ENCODE measurements around the gene DDX27. TPM values are rescaled to one million over a fixed set of nuclear protein-coding genes. Genes with fewer than 3 reads are reported as not detected.

DDX27 gene
- total RNA-seq, 1 experiment from 2014 or later = 54.8 TPM

DNA sequence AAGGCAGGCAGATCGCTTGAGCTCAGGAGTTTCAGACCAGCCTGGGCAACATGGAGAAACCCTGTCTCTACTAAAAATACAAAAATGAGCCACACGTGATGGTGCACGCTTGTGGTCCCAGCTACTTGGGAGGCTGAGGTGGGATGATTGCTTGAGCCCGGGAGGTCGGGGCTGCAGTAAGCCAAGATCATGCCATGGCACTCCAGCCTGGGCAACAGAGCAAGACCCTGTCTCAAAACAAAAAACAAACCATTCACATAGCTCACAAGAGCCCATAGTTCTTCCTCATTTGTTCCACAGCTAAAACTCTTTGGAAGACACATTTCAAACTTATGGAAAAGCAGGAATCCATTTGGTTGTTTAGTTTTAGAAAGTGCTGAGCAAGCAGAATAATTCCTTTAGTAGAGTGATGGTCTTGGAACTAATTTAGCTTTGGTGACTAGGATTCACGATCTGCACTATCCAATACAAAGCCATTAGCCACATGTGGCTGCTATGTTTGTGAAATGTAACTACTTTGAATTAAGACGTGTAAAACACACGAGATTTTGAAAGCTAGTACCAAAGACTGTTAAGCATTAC lies 54.6 kb downstream of the DDX27 start:
- TF ChIP-seq GTF2I (CRISPR knock-in tag; conservative IDR thresholded peaks at IDR 0.05) (no peak), USF2 (CRISPR knock-in tag; IDR thresholded peaks at IDR 0.05) (no peak), FOXJ3 (CRISPR knock-in tag; IDR thresholded peaks at IDR 0.05; ENCODE audit: borderline replicate concordance) (no peak), ZNF121 (CRISPR knock-in tag; IDR thresholded peaks at IDR 0.05) (0 out of 2 replicates have a peak, but pooled peaks have one; percentile 31), IRF1 (CRISPR knock-in tag; IDR thresholded peaks at IDR 0.05) (no peak)
- peaks cover 8% of the 10 kb centered on the region for H3K9me3 Mint-ChIP-seq
- ChIA-PET CTCF (no interaction called here), POLR2A (no interaction called here)
- no peak for DNase-seq (ENCODE audit: low spot score)
- H3K4me3 Mint-ChIP-seq = no peak overlapping the region
- no peak for ATAC-seq
- H3K27ac Mint-ChIP-seq = no peak overlapping the region
- H3K27me3 Mint-ChIP-seq (ENCODE audit: low read depth) = no peaks in the 10 kb centered on the region
- H3K36me3 Mint-ChIP-seq = peaks cover 62% of the 10 kb centered on the region
- peaks cover 9% of the 10 kb centered on the region for H3K4me1 Mint-ChIP-seq

DNA sequence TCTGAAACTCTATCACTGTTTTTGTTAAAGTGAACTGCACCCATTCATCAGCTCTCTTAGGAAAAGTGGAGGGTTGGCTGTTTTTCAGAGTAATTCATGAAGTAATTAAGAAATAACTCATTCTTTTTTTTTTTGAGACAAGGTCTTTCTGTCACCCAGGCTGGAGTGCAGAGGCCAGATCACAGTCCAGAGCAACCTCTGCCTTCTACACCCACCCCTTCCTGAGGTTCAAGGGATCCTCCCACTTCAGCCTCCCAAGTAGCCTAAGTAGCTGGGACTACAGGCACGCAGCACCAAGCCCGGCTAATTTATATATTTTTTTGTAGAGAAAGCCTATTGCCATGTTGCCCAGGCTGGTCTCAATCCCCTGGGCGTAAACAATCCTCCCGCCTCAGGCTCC lies 56.0 kb downstream of the DDX27 start:
- Mint-ChIP-seq H3K36me3 (peaks cover 62% of the 10 kb centered on the region), H3K27ac (no peak overlapping the region), H3K4me1 (peaks cover 13% of the 10 kb centered on the region), H3K27me3 (ENCODE audit: low read depth) (no peaks in the 10 kb centered on the region; the same call in 1 of the 2 replicates), H3K4me3 (no peak overlapping the region), H3K9me3 (peaks cover 3% of the 10 kb centered on the region)
- CTCF ChIA-PET = no interaction called here
- POLR2A ChIA-PET = no interaction called here
- TF ChIP-seq ZNF121 (CRISPR knock-in tag; IDR thresholded peaks at IDR 0.05) (no peak), ELF4 (CRISPR knock-in tag; IDR thresholded peaks at IDR 0.05; ENCODE audit: low read depth) (no peak), TEAD1 (CRISPR knock-in tag; IDR thresholded peaks at IDR 0.05) (no peak), NFYB (CRISPR knock-in tag; conservative IDR thresholded peaks at IDR 0.05; ENCODE audit: low read depth) (no peak), OVOL2 (CRISPR knock-in tag; IDR thresholded peaks at IDR 0.05; ENCODE audit: borderline replicate concordance) (no peak), SMAD4 (CRISPR knock-in tag; IDR thresholded peaks at IDR 0.05) (no peak), MYBL2 (CRISPR knock-in tag; IDR thresholded peaks at IDR 0.05) (no peak), TCF7 (CRISPR knock-in tag; IDR thresholded peaks at IDR 0.05; ENCODE audit: low read depth) (no peak), ZNF232 (CRISPR knock-in tag; IDR thresholded peaks at IDR 0.05) (no peak), EMX1 (CRISPR knock-in tag; IDR thresholded peaks at IDR 0.05) (no peak), CTCF (IDR thresholded peaks at IDR 0.05) (no peak)
- TF ChIP-seq, protein P1, sequence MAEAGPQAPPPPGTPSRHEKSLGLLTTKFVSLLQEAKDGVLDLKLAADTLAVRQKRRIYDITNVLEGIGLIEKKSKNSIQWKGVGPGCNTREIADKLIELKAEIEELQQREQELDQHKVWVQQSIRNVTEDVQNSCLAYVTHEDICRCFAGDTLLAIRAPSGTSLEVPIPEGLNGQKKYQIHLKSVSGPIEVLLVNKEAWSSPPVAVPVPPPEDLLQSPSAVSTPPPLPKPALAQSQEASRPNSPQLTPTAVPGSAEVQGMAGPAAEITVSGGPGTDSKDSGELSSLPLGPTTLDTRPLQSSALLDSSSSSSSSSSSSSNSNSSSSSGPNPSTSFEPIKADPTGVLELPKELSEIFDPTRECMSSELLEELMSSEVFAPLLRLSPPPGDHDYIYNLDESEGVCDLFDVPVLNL (CRISPR knock-in tag; IDR thresholded peaks at IDR 0.05; ENCODE audit: borderline replicate concordance, low read depth) = no peak
- TF ChIP-seq, protein P2, sequence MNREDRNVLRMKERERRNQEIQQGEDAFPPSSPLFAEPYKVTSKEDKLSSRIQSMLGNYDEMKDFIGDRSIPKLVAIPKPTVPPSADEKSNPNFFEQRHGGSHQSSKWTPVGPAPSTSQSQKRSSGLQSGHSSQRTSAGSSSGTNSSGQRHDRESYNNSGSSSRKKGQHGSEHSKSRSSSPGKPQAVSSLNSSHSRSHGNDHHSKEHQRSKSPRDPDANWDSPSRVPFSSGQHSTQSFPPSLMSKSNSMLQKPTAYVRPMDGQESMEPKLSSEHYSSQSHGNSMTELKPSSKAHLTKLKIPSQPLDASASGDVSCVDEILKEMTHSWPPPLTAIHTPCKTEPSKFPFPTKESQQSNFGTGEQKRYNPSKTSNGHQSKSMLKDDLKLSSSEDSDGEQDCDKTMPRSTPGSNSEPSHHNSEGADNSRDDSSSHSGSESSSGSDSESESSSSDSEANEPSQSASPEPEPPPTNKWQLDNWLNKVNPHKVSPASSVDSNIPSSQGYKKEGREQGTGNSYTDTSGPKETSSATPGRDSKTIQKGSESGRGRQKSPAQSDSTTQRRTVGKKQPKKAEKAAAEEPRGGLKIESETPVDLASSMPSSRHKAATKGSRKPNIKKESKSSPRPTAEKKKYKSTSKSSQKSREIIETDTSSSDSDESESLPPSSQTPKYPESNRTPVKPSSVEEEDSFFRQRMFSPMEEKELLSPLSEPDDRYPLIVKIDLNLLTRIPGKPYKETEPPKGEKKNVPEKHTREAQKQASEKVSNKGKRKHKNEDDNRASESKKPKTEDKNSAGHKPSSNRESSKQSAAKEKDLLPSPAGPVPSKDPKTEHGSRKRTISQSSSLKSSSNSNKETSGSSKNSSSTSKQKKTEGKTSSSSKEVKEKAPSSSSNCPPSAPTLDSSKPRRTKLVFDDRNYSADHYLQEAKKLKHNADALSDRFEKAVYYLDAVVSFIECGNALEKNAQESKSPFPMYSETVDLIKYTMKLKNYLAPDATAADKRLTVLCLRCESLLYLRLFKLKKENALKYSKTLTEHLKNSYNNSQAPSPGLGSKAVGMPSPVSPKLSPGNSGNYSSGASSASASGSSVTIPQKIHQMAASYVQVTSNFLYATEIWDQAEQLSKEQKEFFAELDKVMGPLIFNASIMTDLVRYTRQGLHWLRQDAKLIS (CRISPR knock-in tag; IDR thresholded peaks at IDR 0.05; ENCODE audit: borderline replicate concordance) = no peak
- TF ChIP-seq, protein P3, sequence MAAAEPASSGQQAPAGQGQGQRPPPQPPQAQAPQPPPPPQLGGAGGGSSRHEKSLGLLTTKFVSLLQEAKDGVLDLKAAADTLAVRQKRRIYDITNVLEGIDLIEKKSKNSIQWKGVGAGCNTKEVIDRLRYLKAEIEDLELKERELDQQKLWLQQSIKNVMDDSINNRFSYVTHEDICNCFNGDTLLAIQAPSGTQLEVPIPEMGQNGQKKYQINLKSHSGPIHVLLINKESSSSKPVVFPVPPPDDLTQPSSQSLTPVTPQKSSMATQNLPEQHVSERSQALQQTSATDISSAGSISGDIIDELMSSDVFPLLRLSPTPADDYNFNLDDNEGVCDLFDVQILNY (CRISPR knock-in tag; IDR thresholded peaks at IDR 0.05) = no peak
- TF ChIP-seq, protein P4, sequence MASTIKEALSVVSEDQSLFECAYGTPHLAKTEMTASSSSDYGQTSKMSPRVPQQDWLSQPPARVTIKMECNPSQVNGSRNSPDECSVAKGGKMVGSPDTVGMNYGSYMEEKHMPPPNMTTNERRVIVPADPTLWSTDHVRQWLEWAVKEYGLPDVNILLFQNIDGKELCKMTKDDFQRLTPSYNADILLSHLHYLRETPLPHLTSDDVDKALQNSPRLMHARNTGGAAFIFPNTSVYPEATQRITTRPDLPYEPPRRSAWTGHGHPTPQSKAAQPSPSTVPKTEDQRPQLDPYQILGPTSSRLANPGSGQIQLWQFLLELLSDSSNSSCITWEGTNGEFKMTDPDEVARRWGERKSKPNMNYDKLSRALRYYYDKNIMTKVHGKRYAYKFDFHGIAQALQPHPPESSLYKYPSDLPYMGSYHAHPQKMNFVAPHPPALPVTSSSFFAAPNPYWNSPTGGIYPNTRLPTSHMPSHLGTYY (CRISPR knock-in tag; IDR thresholded peaks at IDR 0.05) = no peak
- DNase-seq (ENCODE audit: low spot score) = no peak
- no peak for ATAC-seq
